Right hindlimb (tissue), 1 donor: ENCODE results near the gene ALLC.
A peak's percentile ranks its signal among the peaks of the same experiment; 100 is the strongest.
"Not testable (repeated sequence)": the region's sequence is repeated elsewhere in the genome, so short reads cannot be mapped to it uniquely, and the experiment has no call there.

Source experiments
- DNase-seq: peaks from one replicate; pipeline ENCODE4 v3.0.0-alpha.2; 2018

The ALLC gene

GRCh38 chr2:3626812-3627499 lies 31.0 kb upstream of the ALLC start:
- DNase-seq = peak; percentile 6

- DNase-seq = peak; percentile 5
Observed at GRCh38 chr2:3627500-3628100, 30.4 kb upstream of the ALLC start.

GRCh38 chr2:3628241-3628679 lies 29.7 kb upstream of the ALLC start:
- DNase-seq = peak; percentile 6

GRCh38 chr2:3628800-3629199 lies 29.2 kb upstream of the ALLC start:
- DNase-seq = peak; percentile 8

- no peak for DNase-seq
Observed at GRCh38 chr2:3630631-3631030, 27.4 kb upstream of the ALLC start.

- DNase-seq = peak; percentile 15
Observed at GRCh38 chr2:3631161-3631850, 26.7 kb upstream of the ALLC start.

GRCh38 chr2:3631851-3632659 lies 25.9 kb upstream of the ALLC start:
- peak; percentile 7 for DNase-seq

- DNase-seq = peak; percentile 43
Observed at GRCh38 chr2:3633089-3633981, 24.7 kb upstream of the ALLC start.

- DNase-seq = no peak
Observed at GRCh38 chr2:3633982-3634595, 23.9 kb upstream of the ALLC start.

- DNase-seq = peak; percentile 23
Observed at GRCh38 chr2:3634596-3635121, 23.3 kb upstream of the ALLC start.

GRCh38 chr2:3635171-3635974 lies 22.6 kb upstream of the ALLC start:
- no peak for DNase-seq

GRCh38 chr2:3635975-3636327 lies 22.0 kb upstream of the ALLC start:
- not testable (repeated sequence) for DNase-seq

GRCh38 chr2:3636586-3637310 lies 21.3 kb upstream of the ALLC start:
- peak; percentile 6 for DNase-seq

GRCh38 chr2:3637311-3637675 lies 20.7 kb upstream of the ALLC start:
- DNase-seq = peak; percentile 4

GRCh38 chr2:3637692-3638455 lies 20.1 kb upstream of the ALLC start:
- DNase-seq = peak; percentile 12

- peak; percentile 9 for DNase-seq
Observed at GRCh38 chr2:3638456-3638810, 19.6 kb upstream of the ALLC start.

GRCh38 chr2:3639015-3639630 lies 18.9 kb upstream of the ALLC start:
- DNase-seq = no peak

- DNase-seq = no peak
Observed at GRCh38 chr2:3639653-3640052, 18.3 kb upstream of the ALLC start.

GRCh38 chr2:3641181-3641580 lies 16.8 kb upstream of the ALLC start:
- no peak for DNase-seq
